ENCODE results near the gene MAP1LC3B.

DNA sequence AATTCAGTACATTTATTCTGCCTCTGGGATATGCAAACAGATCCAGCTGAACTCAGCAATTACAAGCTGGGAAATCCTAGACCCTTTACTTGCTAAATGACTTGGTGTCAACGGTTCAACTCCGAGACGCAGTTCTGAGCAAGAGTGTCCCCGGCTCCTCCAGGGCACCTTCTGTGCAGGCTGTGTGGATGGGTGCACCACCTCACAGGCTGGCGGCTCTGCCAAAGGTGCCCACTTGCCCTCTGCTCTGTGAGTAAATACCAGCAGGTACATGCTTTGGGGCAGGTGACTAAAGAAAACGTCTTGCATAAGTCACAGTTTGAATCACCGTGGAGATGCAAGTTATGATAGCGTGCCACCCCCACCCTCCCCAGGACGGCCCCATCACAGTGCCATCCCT, 23.3 kb downstream of the MAP1LC3B start:
- TF ChIP-seq POLR2A (IDR thresholded peaks at IDR 0.05) (no peak), CTCF (IDR thresholded peaks at IDR 0.05) (no peak)
